ENCODE data around the gene SCAF11.
A peak's percentile ranks its signal among the peaks of the same experiment; 100 is the strongest.

The SCAF11 gene

GRCh38 chr12:45915405-45915804, 75.0 kb downstream of the SCAF11 start:
- TF ChIP-seq POLR2A (IDR thresholded peaks at IDR 0.05; ENCODE audit: low read length) (no peak), GATA1 (IDR thresholded peaks at IDR 0.05; ENCODE audit: low read depth, low read length) (no peak)
- no peak for DNase-seq

GRCh38 chr12:45914090-45914489, 76.3 kb downstream of the SCAF11 start:
- no peak for TF ChIP-seq GATA1 (IDR thresholded peaks at IDR 0.05; ENCODE audit: low read depth, low read length)
- TF ChIP-seq POLR2A (IDR thresholded peaks at IDR 0.05; ENCODE audit: low read length): no peak
- DNase-seq: peak; percentile 22 to 28

GRCh38 chr12:45913631-45914030, 76.7 kb downstream of the SCAF11 start:
- no peak for DNase-seq
- TF ChIP-seq POLR2A (IDR thresholded peaks at IDR 0.05; ENCODE audit: low read length) (no peak), GATA1 (IDR thresholded peaks at IDR 0.05; ENCODE audit: low read depth, low read length) (no peak)

GRCh38 chr12:45912774-45913173, 77.6 kb downstream of the SCAF11 start:
- TF ChIP-seq POLR2A (IDR thresholded peaks at IDR 0.05; ENCODE audit: low read length): no peak
- no peak for TF ChIP-seq GATA1 (IDR thresholded peaks at IDR 0.05; ENCODE audit: low read depth, low read length)
- no peak for DNase-seq

GRCh38 chr12:45909041-45909713, 81.2 kb downstream of the SCAF11 start:
- DNase-seq: no peak
- TF ChIP-seq POLR2A (IDR thresholded peaks at IDR 0.05; ENCODE audit: low read length) (no peak), GATA1 (IDR thresholded peaks at IDR 0.05; ENCODE audit: low read depth, low read length) (no peak)

- TF ChIP-seq POLR2A (IDR thresholded peaks at IDR 0.05; ENCODE audit: low read length) (no peak), GATA1 (IDR thresholded peaks at IDR 0.05; ENCODE audit: low read depth, low read length) (no peak)
- no peak for DNase-seq
These were observed 82.4 kb downstream of the SCAF11 start for GRCh38 chr12:45907955-45908354.

GRCh38 chr12:45898094-45898493, 92.3 kb downstream of the SCAF11 start:
- TF ChIP-seq GATA1 (IDR thresholded peaks at IDR 0.05; ENCODE audit: low read depth, low read length) (no peak), POLR2A (IDR thresholded peaks at IDR 0.05; ENCODE audit: low read length) (no peak)
- DNase-seq: no peak

- DNase-seq: no peak
- TF ChIP-seq GATA1 (IDR thresholded peaks at IDR 0.05; ENCODE audit: low read depth, low read length) (no peak), POLR2A (IDR thresholded peaks at IDR 0.05; ENCODE audit: low read length) (no peak)
These were observed 94.4 kb downstream of the SCAF11 start for GRCh38 chr12:45895961-45896360.

GRCh38 chr12:45893240-45893639, 97.1 kb downstream of the SCAF11 start:
- TF ChIP-seq GATA1 (IDR thresholded peaks at IDR 0.05; ENCODE audit: low read depth, low read length) (no peak), POLR2A (IDR thresholded peaks at IDR 0.05; ENCODE audit: low read length) (no peak)
- peak; percentile 24 to 25 for DNase-seq

GRCh38 chr12:45890276-45890675, 100.1 kb downstream of the SCAF11 start:
- no peak for TF ChIP-seq GATA1 (IDR thresholded peaks at IDR 0.05; ENCODE audit: low read depth, low read length)
- no peak for TF ChIP-seq POLR2A (IDR thresholded peaks at IDR 0.05; ENCODE audit: low read length)
- DNase-seq: no peak

GRCh38 chr12:45887544-45887943, 102.8 kb downstream of the SCAF11 start:
- TF ChIP-seq GATA1 (IDR thresholded peaks at IDR 0.05; ENCODE audit: low read depth, low read length): no peak
- TF ChIP-seq POLR2A (IDR thresholded peaks at IDR 0.05; ENCODE audit: low read length): no peak
- DNase-seq: no peak

- no peak for DNase-seq
- TF ChIP-seq POLR2A (IDR thresholded peaks at IDR 0.05; ENCODE audit: low read length): no peak
- no peak for TF ChIP-seq GATA1 (IDR thresholded peaks at IDR 0.05; ENCODE audit: low read depth, low read length)
These were observed 103.7 kb downstream of the SCAF11 start for GRCh38 chr12:45886685-45887084.

GRCh38 chr12:45883187-45883586, 107.2 kb downstream of the SCAF11 start:
- TF ChIP-seq POLR2A (IDR thresholded peaks at IDR 0.05; ENCODE audit: low read length): no peak
- no peak for TF ChIP-seq GATA1 (IDR thresholded peaks at IDR 0.05; ENCODE audit: low read depth, low read length)
- no peak for DNase-seq

- DNase-seq: no peak
- TF ChIP-seq POLR2A (IDR thresholded peaks at IDR 0.05; ENCODE audit: low read length): no peak
- no peak for TF ChIP-seq GATA1 (IDR thresholded peaks at IDR 0.05; ENCODE audit: low read depth, low read length)
These were observed 109.8 kb downstream of the SCAF11 start for GRCh38 chr12:45880533-45880932.

- peak; percentile 48 to 58 for DNase-seq
- TF ChIP-seq GATA1 (IDR thresholded peaks at IDR 0.05; ENCODE audit: low read depth, low read length) (no peak), POLR2A (IDR thresholded peaks at IDR 0.05; ENCODE audit: low read length) (no peak)
These were observed 110.9 kb downstream of the SCAF11 start for GRCh38 chr12:45879363-45879895.
